GM23338 (cell line): ENCODE results near the gene ACSL6.

ENCODE experiments used
- CREB1 ChIP-seq: fragments of 250-450 bp; sonication (Bioruptor Pico); IDR thresholded peaks from 2 replicates; pipeline ENCODE4 v1.5.0; 2020; ENCODE audit warnings: low read depth, mild to moderate bottlenecking, moderate library complexity
- CTCF ChIP-seq, 2 experiments: fragments of 200-600 bp in 1 of 2; sonication (generic) in 1 of 2; conservative IDR thresholded peaks; 2 replicates each; pipeline versions ENCODE4 v1.5.1 to v1.6.1; 2016 to 2017; ENCODE audit warnings: antibody characterized with exemption in 2 of 2, low read depth in 2 of 2, mild to moderate bottlenecking in 2 of 2, moderate library complexity in 1 of 2
- EZH2 ChIP-seq: fragments of 200-600 bp; sonication (generic); IDR thresholded peaks from one replicate; pipeline ENCODE4 v1.8.0; 2017; ENCODE audit warnings: antibody characterized with exemption, mild to moderate bottlenecking, low read depth; ENCODE audit not compliant: unreplicated experiment
- JUNB ChIP-seq: IDR thresholded peaks from one replicate; pipeline ENCODE4 v1.6.1; 2016; ENCODE audit warnings: antibody characterized with exemption; ENCODE audit not compliant: unreplicated experiment
- POLR2AphosphoS5 ChIP-seq: IDR thresholded peaks from 2 replicates; pipeline ENCODE4 v1.6.1; 2016; ENCODE audit warnings: antibody characterized with exemption, low read depth

DNA sequence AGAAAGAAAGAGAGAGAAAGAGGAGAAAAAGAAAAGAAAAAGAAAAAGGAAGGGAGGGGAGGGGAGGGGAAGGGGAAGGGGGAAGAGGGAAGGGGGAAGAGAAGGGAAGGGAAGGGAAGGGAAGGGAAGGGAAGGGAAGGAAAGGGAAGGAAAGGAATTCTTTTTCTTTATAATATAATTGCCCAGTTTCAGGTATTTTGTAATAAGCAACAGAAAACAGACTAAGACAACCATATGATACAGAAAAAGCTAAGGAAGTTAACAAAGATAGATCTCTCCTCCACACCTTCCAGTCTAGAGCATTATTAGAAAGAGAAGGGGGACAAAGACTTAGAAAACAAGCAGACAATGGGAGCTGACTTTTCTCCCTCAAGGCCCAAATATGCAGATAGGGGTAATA lies 97.0 kb downstream of the ACSL6 start:
- TF ChIP-seq CTCF (conservative IDR thresholded peaks at IDR 0.05; ENCODE audit: low read depth in 2 of 2) (no peak), CREB1 (no peak), POLR2AphosphoS5 (no peak), JUNB (no peak), EZH2 (no peak)
